HEK293T (cell line): ENCODE data around the gene ERFL.

ENCODE experiments used
- ARNT ChIP-seq: fragments of 450-650 bp; IDR thresholded peaks from 2 replicates; pipeline ENCODE4 v1.6.1; 2017; ENCODE audit warnings: mild to moderate bottlenecking
- BHLHE40 ChIP-seq: fragments of 450-650 bp; IDR thresholded peaks from 2 replicates; pipeline ENCODE4 v1.6.1; 2016; ENCODE audit warnings: mild to moderate bottlenecking, moderate library complexity, borderline replicate concordance
- ELF4 ChIP-seq: fragments of 450-650 bp; IDR thresholded peaks from 2 replicates; pipeline ENCODE4 v1.6.1; 2017; ENCODE audit warnings: antibody characterized with exemption
- FOXA1 ChIP-seq: fragments of 450-650 bp; IDR thresholded peaks from 2 replicates; pipeline ENCODE4 v1.6.1; 2016; ENCODE audit warnings: mild to moderate bottlenecking
- FOXM1 ChIP-seq: fragments of 450-650 bp; IDR thresholded peaks from 2 replicates; pipeline ENCODE4 v1.6.1; 2017; ENCODE audit warnings: mild to moderate bottlenecking, borderline replicate concordance
- HDGF ChIP-seq: fragments of 450-650 bp; IDR thresholded peaks from 2 replicates; pipeline ENCODE4 v1.6.1; 2017; ENCODE audit warnings: antibody characterized with exemption, borderline replicate concordance
- NFRKB ChIP-seq: fragments of 450-650 bp; IDR thresholded peaks from 2 replicates; pipeline ENCODE4 v1.6.1; 2016; ENCODE audit warnings: mild to moderate bottlenecking, moderate library complexity
- PKNOX1 ChIP-seq: fragments of 450-650 bp; IDR thresholded peaks from 2 replicates; pipeline ENCODE4 v1.6.1; 2016
- SUZ12 ChIP-seq: fragments of 450-650 bp; IDR thresholded peaks from 2 replicates; pipeline ENCODE4 v1.6.1; 2016; ENCODE audit warnings: mild to moderate bottlenecking
- TARDBP ChIP-seq: fragments of 450-650 bp; IDR thresholded peaks from 2 replicates; pipeline ENCODE4 v1.6.1; 2016
- ZNF384 ChIP-seq: fragments of 450-650 bp; IDR thresholded peaks from 2 replicates; pipeline ENCODE4 v1.6.1; 2016

DNA sequence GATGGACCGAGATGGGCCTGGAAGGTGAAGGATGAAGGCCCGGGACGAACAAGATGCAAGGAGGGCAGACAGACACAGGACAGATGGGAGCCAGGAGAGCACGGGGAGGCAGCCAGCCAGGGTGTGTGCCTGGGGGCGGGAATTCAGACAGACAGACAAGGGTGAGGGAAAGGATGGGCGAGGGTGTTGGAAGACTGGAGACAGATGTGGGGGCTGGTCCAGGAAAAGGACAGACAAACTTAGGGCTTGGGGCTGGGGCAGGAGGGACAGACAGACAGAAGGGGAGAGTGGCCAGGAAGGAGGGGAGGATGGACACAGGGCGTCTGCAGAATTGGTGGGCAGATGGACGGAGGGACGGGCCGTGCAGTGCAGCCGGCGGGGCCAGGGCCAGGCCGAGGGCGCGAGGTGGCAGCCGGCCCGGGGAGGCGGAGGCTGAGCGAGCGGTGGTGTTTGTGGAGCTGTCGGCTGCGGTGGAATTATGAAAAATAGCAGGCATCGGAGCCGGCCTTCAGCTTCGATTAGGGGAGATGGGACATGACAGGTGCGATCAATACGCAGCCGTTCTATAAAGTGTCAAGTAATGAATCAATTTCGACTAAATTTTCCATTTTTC is 4.6 kb upstream of the ERFL start:
- TF ChIP-seq ELF4 = no peak
- no peak for TF ChIP-seq BHLHE40
- TF ChIP-seq HDGF = no peak
- no peak for TF ChIP-seq TARDBP
- no peak for TF ChIP-seq FOXM1
- no peak for TF ChIP-seq FOXA1
- TF ChIP-seq SUZ12 = no peak
- TF ChIP-seq PKNOX1 = no peak
- TF ChIP-seq ARNT = no peak
- TF ChIP-seq ZNF384 = no peak
- no peak for TF ChIP-seq NFRKB
